ENCODE results near the gene SFTPB.

GRCh38 chr2:85704038-85704437, 36.0 kb upstream of the SFTPB start:
- TF ChIP-seq, protein P1, sequence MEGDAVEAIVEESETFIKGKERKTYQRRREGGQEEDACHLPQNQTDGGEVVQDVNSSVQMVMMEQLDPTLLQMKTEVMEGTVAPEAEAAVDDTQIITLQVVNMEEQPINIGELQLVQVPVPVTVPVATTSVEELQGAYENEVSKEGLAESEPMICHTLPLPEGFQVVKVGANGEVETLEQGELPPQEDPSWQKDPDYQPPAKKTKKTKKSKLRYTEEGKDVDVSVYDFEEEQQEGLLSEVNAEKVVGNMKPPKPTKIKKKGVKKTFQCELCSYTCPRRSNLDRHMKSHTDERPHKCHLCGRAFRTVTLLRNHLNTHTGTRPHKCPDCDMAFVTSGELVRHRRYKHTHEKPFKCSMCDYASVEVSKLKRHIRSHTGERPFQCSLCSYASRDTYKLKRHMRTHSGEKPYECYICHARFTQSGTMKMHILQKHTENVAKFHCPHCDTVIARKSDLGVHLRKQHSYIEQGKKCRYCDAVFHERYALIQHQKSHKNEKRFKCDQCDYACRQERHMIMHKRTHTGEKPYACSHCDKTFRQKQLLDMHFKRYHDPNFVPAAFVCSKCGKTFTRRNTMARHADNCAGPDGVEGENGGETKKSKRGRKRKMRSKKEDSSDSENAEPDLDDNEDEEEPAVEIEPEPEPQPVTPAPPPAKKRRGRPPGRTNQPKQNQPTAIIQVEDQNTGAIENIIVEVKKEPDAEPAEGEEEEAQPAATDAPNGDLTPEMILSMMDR (IDR thresholded peaks at IDR 0.05): no peak
- no peak for TF ChIP-seq POLR2A (IDR thresholded peaks at IDR 0.05)

Measured in heart left ventricle (tissue), 13 donors.